Adipocyte (in vitro differentiated cells): ENCODE results near the gene LRRC40.
"Not testable (repeated sequence)": the region's sequence is repeated elsewhere in the genome, so short reads cannot be mapped to it uniquely, and the experiment has no call there.

Experiments used
- DNase-seq: peaks from one replicate; pipeline ENCODE4 v3.0.0-alpha.2; 2015; ENCODE audit warnings: low read depth
- H3K27me3 ChIP-seq: replicated peaks from 2 replicates; pipeline ENCODE4 v1.7.0; 2013; ENCODE audit warnings: mild to moderate bottlenecking, low read length, moderate library complexity; ENCODE audit not compliant: control insufficient read depth, insufficient read depth
- H3K36me3 ChIP-seq: 2 replicates; pipeline ENCODE4 v1.7.0; 2013; ENCODE audit warnings: low read length, mild to moderate bottlenecking, moderate library complexity; ENCODE audit not compliant: control insufficient read depth, insufficient read depth, severe bottlenecking
- H3K4me1 ChIP-seq: 2 replicates; pipeline ENCODE4 v1.7.0; 2013; ENCODE audit warnings: mild to moderate bottlenecking, low read length, moderate library complexity; ENCODE audit not compliant: control insufficient read depth, insufficient read depth
- H3K4me3 ChIP-seq: 2 replicates; pipeline ENCODE4 v1.7.0; 2013; ENCODE audit warnings: mild to moderate bottlenecking, low read length, moderate library complexity
- H3K9ac ChIP-seq: 2 replicates; pipeline ENCODE4 v1.7.0; 2013; ENCODE audit warnings: mild to moderate bottlenecking, low read length, moderate library complexity
- H3K9me3 ChIP-seq: 2 replicates; pipeline ENCODE4 v1.7.0; 2013; ENCODE audit warnings: mild to moderate bottlenecking, low read length, moderate library complexity; ENCODE audit not compliant: control insufficient read depth

The LRRC40 gene

DNA sequence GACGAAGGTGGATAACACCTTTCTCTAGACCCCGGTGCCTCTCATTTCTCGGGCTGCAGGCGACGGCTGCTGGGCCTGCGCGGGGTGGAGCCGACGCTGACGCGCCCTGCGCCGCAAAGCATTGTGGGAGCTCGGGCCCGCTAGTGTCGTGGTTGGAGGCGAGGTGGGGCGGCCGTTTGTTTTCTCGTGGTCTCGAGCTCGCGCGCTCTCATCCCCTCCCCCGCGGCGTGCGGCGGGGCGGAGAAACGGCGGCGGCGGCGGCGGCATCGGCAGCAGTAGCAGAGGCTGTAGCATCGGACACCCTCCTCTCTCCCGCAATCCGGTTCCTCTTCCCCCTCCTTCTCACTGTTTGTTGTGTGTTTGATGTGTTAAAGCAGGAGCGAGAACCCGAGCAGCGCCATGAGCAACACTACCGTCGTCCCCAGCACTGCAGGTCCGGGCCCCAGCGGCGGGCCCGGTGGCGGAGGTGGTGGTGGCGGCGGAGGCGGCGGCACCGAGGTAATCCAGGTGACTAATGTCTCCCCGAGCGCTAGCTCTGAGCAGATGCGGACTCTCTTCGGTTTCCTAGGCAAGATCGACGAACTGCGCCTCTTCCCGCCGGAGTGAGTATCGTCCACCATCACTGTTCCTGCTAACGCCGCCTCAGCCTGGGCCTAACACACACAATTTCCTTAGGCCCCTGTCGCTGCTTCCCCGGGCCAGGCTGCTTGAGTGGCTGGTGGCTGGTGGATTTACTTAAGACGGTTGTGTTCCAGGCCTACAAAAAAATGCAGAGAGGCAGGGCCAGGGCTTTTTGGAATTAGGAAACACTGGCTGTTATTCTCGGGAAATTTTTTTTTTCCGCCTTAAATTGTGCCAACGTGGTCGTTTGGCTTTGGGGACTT lies 16.1 kb upstream of the LRRC40 start, which contains the start of gene SRSF11:
Gene SRSF11 (plus strand): TSS at position 143 of the 884 bp plus-strand sequence. CDS start 257 bp downstream, at position 400.
- DNase-seq: peak; percentile 99
- Histone ChIP-seq H3K4me1 (peaks cover 34% of the 10 kb centered on the region), H3K27me3 (no peaks in the 10 kb centered on the region), H3K4me3 (peak within 1 kb of the TSS; percentile 88), H3K9ac (peak within 1 kb of the TSS; percentile 95), H3K9me3 (no peaks in the 10 kb centered on the region), H3K36me3 (peaks cover 30% of the 10 kb centered on the region)

DNA sequence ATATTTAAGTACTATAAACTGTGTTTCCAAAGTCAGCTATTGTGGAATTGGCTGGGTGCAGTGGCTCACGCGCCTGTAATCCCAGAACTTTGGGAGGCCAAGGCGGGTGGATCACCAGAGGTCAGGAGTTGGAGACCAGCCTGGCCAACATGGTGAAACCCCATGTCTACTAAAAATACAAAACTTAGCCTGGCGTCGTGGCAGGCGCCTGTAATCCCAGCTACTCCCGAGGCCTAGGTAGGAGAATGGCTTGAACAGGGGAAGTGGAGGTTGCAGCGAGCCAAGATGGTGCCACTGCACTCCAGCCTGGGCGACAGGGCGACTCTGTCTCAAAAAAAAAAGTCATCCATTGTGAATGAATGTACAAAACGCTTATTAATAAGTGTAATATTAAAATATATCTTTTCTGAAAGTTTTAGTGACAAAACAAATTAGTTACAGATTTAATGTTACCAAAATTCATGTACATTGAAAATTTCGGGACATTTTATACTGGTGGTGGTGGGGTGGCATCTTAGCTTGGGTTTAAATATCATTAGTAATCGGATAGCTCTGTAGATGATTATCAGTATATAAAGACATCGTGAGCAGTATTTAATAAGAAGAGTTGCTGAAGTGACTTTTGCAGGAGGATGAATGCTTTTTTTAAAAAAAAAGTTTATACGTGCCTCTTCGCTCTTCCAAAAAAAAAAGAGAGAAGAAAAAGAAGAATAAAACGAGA lies 15.3 kb upstream of the LRRC40 start:
- no peaks in the 10 kb centered on the region for H3K27me3 ChIP-seq
- H3K36me3 ChIP-seq: peaks cover 37% of the 10 kb centered on the region
- H3K4me3 ChIP-seq: peak overlapping the region; percentile 88
- H3K9ac ChIP-seq: peak overlapping the region; percentile 95
- H3K9me3 ChIP-seq: no peaks in the 10 kb centered on the region
- DNase-seq: no peak
- peaks cover 34% of the 10 kb centered on the region for H3K4me1 ChIP-seq

DNA sequence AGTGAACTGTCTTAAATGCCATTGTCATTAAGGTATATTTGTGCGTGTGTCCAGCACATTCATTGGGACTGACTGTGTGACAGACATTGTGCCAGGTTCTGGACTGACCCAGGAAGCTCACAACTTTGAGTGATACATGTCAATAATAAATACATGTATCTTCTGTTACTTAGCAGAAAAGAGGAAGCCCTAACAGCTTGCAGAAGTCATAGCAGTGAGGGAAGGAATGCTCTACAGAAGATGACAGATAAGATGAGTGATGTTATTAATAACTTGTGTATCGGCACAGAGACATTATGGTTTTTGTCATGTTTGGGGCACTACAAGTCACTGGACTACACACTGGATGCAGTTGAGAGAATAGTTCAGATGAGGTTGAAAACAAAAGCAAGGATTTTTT lies 14.6 kb upstream of the LRRC40 start:
- DNase-seq: no peak
- H3K4me3 ChIP-seq: no peak overlapping the region
- H3K36me3 ChIP-seq: peaks cover 33% of the 10 kb centered on the region
- no peaks in the 10 kb centered on the region for H3K9me3 ChIP-seq
- H3K9ac ChIP-seq: no peak overlapping the region
- no peaks in the 10 kb centered on the region for H3K27me3 ChIP-seq
- H3K4me1 ChIP-seq: peaks cover 33% of the 10 kb centered on the region

DNA sequence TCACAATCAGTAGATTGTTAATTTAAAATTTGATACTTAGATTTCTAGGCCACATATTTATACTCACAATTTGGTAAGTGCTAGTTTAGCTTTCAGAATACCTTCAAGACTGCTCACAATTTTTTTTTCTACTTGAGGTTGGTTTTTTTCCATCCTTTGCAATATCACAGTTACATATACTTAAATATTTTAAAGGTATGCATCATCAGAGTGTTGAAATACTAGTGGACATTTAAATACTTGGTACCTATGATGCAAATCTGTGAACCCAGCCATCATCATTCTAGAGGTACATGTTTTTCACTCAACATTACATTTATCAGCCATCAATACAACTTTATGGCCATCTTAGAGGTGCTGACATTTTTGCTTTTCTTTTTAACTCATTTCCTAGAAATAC lies 6.2 kb upstream of the LRRC40 start:
- peak; percentile 41 for DNase-seq
- H3K9ac ChIP-seq: no peak overlapping the region
- H3K36me3 ChIP-seq: peaks cover 24% of the 10 kb centered on the region
- H3K9me3 ChIP-seq: no peaks in the 10 kb centered on the region
- H3K27me3 ChIP-seq: no peaks in the 10 kb centered on the region
- peaks cover 47% of the 10 kb centered on the region for H3K4me1 ChIP-seq
- H3K4me3 ChIP-seq: no peak overlapping the region

DNA sequence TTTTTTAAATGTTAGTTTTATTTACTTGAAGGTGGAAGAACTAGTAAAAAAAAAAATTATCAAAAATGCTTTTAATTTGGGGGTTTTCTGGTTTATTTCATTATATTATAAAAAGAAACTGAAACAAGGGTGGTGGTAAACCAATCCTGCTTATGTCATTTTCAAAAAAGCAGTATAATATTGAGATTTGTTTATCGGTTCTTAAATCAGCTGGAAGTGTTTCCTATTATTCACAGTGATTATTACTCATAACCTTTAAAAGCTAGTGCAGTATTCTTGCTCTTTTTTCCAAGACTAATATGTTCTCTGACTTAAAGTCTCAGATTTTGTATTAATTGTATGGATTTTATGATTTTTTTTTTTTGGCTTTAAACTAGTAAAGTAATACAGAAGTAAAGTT lies 5.4 kb upstream of the LRRC40 start:
- no peaks in the 10 kb centered on the region for H3K27me3 ChIP-seq
- peak overlapping the region; percentile 0 for H3K9ac ChIP-seq
- H3K9me3 ChIP-seq: no peaks in the 10 kb centered on the region
- no peak for DNase-seq
- peak overlapping the region; percentile 25 for H3K4me3 ChIP-seq
- H3K4me1 ChIP-seq: peaks cover 49% of the 10 kb centered on the region
- peaks cover 17% of the 10 kb centered on the region for H3K36me3 ChIP-seq

GRCh38 chr1:70208292-70208691 lies 2.9 kb upstream of the LRRC40 start:
- H3K9ac ChIP-seq: no peak overlapping the region
- no peak overlapping the region for H3K4me3 ChIP-seq
- DNase-seq: no peak
- H3K4me1 ChIP-seq: peaks cover 51% of the 10 kb centered on the region
- no peaks in the 10 kb centered on the region for H3K9me3 ChIP-seq
- H3K27me3 ChIP-seq: no peaks in the 10 kb centered on the region
- H3K36me3 ChIP-seq: peaks cover 13% of the 10 kb centered on the region

DNA sequence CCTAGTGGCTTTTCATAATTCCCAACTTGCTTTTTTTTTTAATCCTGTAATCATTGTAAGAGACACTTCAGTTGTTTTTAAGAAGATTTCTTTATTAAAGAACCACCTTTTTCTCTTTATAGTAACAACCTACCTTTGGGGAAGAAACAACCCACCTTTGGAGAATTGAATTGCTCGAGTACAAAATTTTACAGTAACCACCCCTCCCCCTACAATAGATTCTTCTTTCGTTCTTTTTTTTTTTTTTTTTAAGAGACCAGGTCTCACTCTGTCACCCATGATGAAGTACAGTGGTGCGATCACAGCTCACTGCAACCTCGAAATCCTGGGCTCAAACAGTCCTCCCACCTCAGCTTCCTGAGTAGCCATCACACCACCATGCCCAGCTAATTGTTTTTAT lies 2.1 kb upstream of the LRRC40 start:
- Histone ChIP-seq H3K9me3 (no peaks in the 10 kb centered on the region), H3K27me3 (no peaks in the 10 kb centered on the region), H3K4me1 (peaks cover 51% of the 10 kb centered on the region), H3K9ac (no peak overlapping the region), H3K4me3 (peak overlapping the region; percentile 91), H3K36me3 (peaks cover 10% of the 10 kb centered on the region)
- no peak for DNase-seq

DNA sequence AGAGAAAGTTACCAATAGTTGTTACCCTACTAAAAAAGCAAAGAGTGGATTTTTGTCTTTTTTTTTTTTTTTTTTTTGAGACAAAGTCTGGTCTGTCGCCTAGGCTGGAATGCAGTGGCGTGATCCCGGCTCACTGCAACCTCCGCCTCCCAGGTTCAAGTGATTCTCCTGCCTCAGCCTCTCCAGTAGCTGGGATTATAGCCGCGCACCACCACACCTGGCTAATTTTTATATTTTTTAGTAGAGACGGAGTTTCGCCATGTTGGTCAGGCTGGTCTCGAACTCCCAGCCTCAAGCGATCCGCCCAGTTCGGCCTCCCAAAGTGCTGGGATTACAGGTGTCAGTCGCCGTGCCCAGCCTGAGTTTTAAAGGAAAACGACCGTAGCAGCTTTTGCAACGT lies 1.5 kb upstream of the LRRC40 start:
- not testable (repeated sequence) for H3K9me3 ChIP-seq, H3K36me3 ChIP-seq, H3K27me3 ChIP-seq, DNase-seq
- H3K4me3 ChIP-seq: peak overlapping the region; percentile 91
- H3K4me1 ChIP-seq: peaks cover 51% of the 10 kb centered on the region
- H3K9ac ChIP-seq: peak overlapping the region; percentile 100

- Histone ChIP-seq H3K27me3 (no peaks in the 10 kb centered on the region), H3K4me1 (peaks cover 39% of the 10 kb centered on the region), H3K9me3 (no peaks in the 10 kb centered on the region), H3K4me3 (peak overlapping the region; percentile 91), H3K9ac (peak overlapping the region; percentile 100), H3K36me3 (peaks cover 8% of the 10 kb centered on the region)
- DNase-seq: peak; percentile 50
Measured at GRCh38 chr1:70205071-70205433, 327 bp downstream of the LRRC40 start.

DNA sequence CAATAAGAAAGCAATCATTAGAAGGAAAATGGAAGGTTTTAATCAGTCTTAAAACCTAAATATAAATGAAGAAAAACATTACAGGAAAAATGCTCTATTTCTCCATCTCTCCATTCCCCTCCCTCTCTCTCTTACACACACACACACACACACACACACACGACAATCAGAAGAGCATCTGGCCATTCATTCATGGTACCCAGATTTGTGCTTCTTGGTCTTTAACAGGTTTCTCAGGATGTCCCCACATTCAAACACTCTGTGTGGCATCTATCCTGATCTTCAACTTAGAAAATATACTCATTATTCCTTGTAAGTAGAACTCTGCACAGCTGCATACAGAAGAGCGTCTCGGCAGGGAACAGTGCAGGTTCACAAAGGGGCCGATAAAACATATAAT lies 779 bp downstream of the LRRC40 start:
- Histone ChIP-seq H3K36me3 (peaks cover 8% of the 10 kb centered on the region), H3K9ac (peak overlapping the region; percentile 100), H3K4me3 (peak overlapping the region; percentile 91), H3K4me1 (peaks cover 34% of the 10 kb centered on the region), H3K9me3 (no peaks in the 10 kb centered on the region), H3K27me3 (no peaks in the 10 kb centered on the region)
- DNase-seq: no peak

DNA sequence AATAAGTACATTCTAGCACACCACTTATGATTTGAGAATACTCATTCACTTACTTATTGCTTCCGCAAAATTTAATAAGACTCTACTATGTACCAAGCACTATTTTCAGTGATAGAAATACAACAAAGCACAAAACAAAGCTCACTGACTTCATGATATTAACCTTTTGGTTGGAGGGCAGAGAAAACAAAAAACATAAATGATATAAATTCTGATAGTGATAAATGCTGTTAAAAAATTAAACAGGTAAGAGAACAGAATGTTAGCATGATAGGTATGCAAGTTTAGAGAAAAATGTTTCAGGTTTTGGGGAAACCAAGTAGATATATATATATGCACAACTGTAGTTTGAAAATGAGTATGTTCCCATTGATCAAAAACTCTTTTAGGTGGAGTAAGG lies 1.2 kb downstream of the LRRC40 start:
- peak overlapping the region; percentile 100 for H3K9ac ChIP-seq
- peaks cover 8% of the 10 kb centered on the region for H3K36me3 ChIP-seq
- DNase-seq: no peak
- H3K4me1 ChIP-seq: peaks cover 34% of the 10 kb centered on the region
- H3K9me3 ChIP-seq: no peaks in the 10 kb centered on the region
- H3K4me3 ChIP-seq: peak overlapping the region; percentile 91
- no peaks in the 10 kb centered on the region for H3K27me3 ChIP-seq
